Endometrium (tissue), 2 donors: Measurements from ENCODE around the gene SORCS3.
A peak's percentile ranks its signal among the peaks of the same experiment; 100 is the strongest.

Source experiments
- FAIRE-seq: peaks from 2 replicates; lab custom pipeline; 2012; peaks lifted over from hg19 to GRCh38; lab: Jason Lieb, UNC
- donor health status: control.
- donor health status: control.

The SORCS3 gene

GRCh38 chr10:104850023-104850422 is 208.9 kb downstream of the SORCS3 start:
- FAIRE-seq, result no peak

GRCh38 chr10:104867966-104868598 is 227.0 kb downstream of the SORCS3 start:
- FAIRE-seq, result no peak

DNA sequence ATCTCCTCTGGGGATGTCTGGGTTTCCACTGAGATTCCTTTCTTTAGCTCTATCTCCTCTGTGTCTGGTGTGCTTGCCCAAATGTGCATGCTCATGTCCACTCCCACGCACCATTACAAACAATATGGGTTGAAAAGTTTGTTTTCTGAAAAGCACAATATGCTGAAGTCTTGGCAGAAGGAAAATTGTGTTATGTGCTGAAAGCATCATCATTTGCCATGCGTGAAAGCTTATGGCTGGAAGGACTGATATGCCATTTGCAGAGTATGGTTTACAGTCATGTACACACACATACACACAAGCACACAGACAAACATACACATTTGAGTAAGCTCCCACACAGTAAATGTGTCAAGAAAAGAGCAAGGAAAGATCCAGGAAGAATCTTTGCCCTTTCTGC is 231.6 kb downstream of the SORCS3 start:
- no peak for FAIRE-seq

- no peak for FAIRE-seq
These were observed 232.1 kb downstream of the SORCS3 start for GRCh38 chr10:104873161-104873560.

DNA sequence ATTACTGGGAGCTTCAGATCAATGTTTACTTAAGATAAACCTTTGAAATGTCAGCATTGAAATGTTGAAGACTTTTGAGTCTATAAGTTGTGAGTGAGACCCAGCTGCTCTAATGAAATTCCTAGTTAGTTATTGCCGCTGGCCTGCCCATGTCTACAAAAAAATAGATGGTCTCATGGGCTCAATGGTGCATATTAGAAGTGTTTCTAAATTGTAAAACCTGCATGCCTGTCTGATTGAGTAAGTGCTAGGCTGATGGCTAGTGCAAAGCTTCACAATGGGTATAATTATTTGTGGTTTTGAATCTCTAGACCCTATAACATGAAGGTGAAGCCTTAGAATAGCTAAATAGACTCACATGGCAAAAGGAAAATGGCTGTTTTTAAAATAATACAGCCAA is 234.5 kb downstream of the SORCS3 start:
- no peak for FAIRE-seq

GRCh38 chr10:104880624-104881398 is 239.7 kb downstream of the SORCS3 start:
- FAIRE-seq, result no peak

DNA sequence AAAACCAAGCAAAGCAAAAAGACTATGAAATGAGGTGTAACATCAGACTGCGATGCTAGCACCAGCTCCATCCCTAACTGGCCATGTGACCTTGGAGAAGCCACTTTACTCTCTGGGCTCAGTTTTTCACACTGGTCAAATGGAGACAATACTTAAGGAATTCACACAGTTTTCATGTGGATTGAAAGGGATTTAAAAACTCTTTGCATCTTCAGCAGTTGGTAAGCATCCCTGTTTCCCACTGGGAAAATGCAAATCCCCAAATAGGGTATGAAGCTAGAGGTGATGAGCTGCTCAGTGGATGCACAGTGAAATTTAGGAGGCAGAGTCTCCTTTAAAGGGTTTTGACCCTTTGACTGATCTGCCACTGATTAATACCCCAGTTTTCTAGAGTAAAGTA is 240.7 kb downstream of the SORCS3 start:
- no peak for FAIRE-seq

GRCh38 chr10:104892879-104893617 is 252.0 kb downstream of the SORCS3 start:
- no peak for FAIRE-seq

DNA sequence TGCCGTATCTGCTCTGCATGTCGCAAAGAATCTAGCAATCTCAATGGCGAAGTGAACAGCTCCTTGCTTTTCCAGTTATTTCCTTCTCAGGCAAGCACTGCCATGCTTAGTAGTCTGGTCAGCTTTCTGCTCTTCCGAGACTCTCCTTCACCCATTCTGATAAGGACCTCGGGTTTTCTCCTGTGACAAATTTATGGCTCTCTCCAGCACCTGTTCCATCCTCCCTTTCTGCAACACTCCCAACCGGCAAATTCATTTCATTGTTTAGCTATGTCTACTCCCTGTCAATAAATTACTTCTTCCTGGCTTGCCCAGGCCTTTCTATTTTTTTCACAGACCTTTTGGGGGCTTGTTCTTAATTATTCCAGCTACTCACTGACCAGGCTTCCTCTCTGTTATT is 252.6 kb downstream of the SORCS3 start:
- no peak for FAIRE-seq

GRCh38 chr10:104894681-104895080 is 253.6 kb downstream of the SORCS3 start:
- no peak for FAIRE-seq

DNA sequence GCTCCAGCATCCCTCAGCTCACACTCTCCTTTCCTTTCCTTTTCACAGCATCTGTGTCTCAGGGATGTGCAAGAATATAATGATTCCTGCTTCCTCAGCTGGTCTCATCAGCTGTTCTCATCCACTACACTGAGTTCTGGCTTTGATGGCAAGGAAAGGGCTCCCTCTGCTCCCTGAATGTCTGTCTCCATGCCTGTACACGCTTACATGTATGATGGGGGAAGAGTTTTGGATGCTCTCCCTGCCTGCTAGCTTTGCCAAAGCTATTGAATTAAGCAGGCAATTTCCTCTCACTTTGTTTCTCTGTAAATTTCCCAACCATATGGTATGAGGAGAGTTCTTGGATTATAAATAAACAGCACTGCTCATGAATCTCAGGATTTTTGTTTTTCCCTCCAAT is 254.5 kb downstream of the SORCS3 start:
- FAIRE-seq, result no peak

- peak; percentile 48 for FAIRE-seq
These were observed 254.9 kb downstream of the SORCS3 start for GRCh38 chr10:104895981-104896380.

- no peak for FAIRE-seq
These were observed 256.6 kb downstream of the SORCS3 start for GRCh38 chr10:104897696-104898095.

DNA sequence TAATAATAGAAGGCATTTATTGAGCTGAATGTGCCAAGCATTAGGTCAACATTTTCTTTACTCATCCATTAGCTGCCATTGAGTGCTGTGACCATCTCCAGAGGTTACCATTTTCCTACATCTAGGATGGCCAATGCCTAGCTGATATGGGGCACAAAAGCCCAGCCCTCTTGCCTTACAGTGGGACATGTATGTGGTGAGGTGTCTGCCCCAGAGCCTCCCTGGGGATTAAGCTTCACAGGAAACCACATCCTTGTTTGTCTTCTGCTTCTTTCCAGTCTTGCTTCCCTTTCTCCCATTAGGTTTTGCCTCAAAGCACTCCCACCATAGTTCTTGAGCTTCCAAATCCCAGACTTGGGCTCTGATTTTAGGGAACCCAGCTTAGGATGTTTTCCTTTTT is 258.7 kb downstream of the SORCS3 start:
- FAIRE-seq, result no peak

DNA sequence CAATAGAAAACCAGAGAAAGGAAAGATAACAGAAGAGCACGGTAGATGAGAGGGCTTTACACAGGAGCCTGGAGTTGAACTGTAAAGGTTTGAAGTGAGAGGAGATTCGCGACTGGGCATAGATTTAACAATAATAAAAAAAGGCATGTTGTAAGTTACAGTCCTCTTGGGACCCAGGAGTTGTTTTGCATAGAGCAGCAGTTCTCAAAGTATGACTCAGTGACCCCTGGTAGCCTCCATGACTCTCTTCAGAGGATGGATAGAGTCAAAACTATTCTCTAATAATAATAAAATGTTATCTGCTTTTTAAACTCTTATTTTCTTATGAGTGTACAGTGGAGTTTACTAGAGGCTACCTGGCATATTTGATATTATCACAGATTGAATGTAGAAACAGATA is 262.3 kb downstream of the SORCS3 start:
- peak; percentile 15 for FAIRE-seq

- FAIRE-seq, result no peak
These were observed 263.7 kb downstream of the SORCS3 start for GRCh38 chr10:104904753-104905323.

DNA sequence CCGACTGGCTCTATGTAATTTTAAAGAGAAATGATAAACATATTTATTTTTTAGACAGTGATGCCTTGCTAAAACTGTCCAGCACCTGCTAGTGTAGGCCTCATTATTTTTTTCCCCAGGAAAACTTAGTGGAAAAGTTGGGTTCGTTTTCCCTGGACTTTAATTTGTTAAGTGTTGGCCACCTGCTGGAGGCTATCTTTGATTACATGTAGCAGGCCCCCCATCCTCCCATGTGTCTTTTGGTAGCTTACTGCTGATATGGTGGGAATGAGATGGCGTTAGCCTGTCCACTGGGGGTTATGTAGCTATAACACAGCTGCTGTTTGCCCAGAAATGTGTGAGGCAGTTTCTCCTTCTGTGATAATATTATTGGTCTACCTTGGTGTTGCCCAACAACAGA is 265.0 kb downstream of the SORCS3 start:
- FAIRE-seq, result no peak

- no peak for FAIRE-seq
These were observed 266.4 kb downstream of the SORCS3 start for GRCh38 chr10:104907521-104907920.

- no peak for FAIRE-seq
These were observed 267.5 kb downstream of the SORCS3 start for GRCh38 chr10:104908581-104908980.

DNA sequence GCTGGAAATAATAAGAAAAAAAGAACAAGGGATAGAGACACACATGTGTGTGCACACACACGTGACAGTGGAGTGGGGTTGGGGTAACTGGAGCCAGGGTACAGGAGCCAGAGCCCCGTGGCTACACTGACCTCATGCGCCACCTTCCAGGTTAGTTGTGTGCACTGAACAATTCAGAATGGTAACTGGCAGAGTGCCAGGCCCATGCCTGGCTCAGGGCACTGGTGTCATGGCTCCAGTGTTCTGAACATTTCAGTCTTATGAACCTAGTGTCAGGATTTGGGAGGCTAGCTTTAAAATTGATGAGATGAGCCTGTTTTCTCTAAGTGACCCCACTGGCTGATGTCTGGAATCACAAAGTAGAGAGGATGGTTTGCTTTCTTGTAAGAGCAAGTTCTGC is 269.6 kb downstream of the SORCS3 start:
- no peak for FAIRE-seq

DNA sequence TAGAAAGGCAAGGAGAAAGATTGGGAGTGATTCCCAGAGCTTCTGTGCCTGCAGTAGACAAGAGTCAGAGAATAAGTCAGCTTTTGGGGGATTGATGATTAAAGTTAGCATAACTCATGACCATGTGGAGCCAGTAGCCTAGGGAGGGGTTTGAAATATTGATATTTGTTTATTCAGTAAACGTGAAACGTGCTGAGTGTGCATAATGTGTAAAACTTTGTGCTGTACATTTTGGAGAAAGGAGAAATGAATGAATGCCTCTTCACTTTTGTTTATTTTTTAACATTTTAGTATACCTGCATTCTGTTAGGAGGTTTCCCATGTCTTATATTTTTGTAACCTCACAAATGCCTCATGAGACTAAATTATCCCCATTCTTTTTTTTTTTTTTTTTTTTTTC is 272.3 kb downstream of the SORCS3 start:
- no peak for FAIRE-seq

- FAIRE-seq, result no peak
These were observed 279.4 kb downstream of the SORCS3 start for GRCh38 chr10:104920476-104920875.

DNA sequence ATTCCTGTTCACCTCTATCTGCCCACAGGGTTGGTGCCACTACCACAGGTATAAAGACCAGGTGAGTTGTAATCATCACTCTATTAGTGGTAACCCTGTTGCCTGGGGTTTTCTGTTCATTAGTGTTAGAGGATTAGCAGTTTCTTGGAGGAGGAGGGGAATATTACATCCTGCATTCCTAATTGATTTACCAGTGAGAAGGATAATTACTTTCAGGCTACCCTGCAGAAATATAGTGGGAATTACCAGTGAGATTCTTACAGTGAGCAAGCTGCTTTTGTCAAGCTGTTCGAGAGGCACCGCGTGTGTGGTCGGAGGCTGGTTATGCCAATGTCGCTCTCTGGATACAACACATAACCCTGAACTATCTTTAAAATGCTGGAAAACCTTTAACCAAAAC is 280.7 kb downstream of the SORCS3 start:
- no peak for FAIRE-seq
